Neural crest cell (in vitro differentiated cells): ENCODE results near the gene LRSAM1. TPM values are rescaled to one million over a fixed set of nuclear protein-coding genes. Genes with fewer than 3 reads are reported as not detected.

Experiments used
- DNase-seq: peaks from one replicate; pipeline ENCODE4 v3.0.0; 2021; ENCODE audit warnings: low read depth, mixed read lengths, low spot score
- H3K27ac Mint-ChIP-seq: one replicate; pipeline ENCODE4 v1.8.0; 2021; ENCODE audit warnings: mild to moderate bottlenecking, mixed read lengths; ENCODE audit not compliant: unreplicated experiment
- H3K27me3 Mint-ChIP-seq: 2 replicates; pipeline ENCODE4 v1.8.0; 2021; ENCODE audit warnings: low read depth, mild to moderate bottlenecking, mixed read lengths
- H3K36me3 Mint-ChIP-seq: 2 replicates; pipeline ENCODE4 v1.8.0; 2021; ENCODE audit warnings: low read depth, mild to moderate bottlenecking, mixed read lengths
- H3K4me1 Mint-ChIP-seq: 2 replicates; pipeline ENCODE4 v1.8.0; 2021; ENCODE audit warnings: mixed read lengths
- H3K4me3 Mint-ChIP-seq: one replicate; pipeline ENCODE4 v1.8.0; 2021; ENCODE audit warnings: mild to moderate bottlenecking, mixed read lengths
- H3K9me3 Mint-ChIP-seq: 2 replicates; pipeline ENCODE4 v1.8.0; 2021; ENCODE audit warnings: mixed read lengths
- total RNA-seq: library from RNA; stranded (reverse); gene quantifications from 2 replicates; pipeline ENCODE4 v1.2.1, GENCODE V29; 2021
- TF ChIP-seq, protein P1 (sequence below): fragments of 200-600 bp; sonication (generic); conservative IDR thresholded peaks from 2 replicates; pipeline ENCODE4 v1.5.0; 2021; ENCODE audit warnings: antibody characterized with exemption, mild to moderate bottlenecking

The LRSAM1 gene
- total RNA-seq, 1 donor from 2014 or later = 17.3 TPM

DNA sequence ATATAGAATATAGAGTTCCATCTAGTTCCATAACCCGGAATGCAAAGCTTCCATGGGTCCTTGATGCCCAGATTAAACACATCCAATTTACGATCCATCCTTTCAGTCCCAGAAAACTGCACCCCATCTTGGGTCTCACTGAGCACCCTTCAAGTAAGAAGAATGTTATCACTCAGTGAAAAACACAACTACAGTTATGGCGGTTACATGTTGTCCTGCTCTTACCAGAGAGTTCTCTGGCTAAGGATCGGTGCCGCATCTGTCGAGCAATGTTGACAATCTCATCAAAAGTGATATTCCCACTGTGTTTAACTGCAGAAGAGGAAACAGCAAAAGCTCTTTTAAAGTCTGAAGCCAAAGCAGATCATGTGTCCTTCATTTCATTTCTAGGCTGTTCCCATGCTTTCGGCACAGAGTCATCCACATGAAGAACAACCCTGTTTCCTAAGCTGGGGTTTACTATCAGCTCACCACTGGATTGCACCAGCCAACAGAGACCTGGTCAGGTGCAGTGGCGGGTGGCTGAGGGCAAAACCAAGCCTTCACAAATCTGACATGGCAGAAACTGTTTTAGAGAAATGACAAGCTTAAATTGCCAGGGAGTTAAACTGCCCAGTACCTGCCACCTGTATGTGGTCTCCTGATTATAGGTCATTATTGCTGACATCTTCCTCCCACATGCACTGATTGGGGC lies 3.1 kb upstream of the LRSAM1 start:
- TF ChIP-seq, protein P1, sequence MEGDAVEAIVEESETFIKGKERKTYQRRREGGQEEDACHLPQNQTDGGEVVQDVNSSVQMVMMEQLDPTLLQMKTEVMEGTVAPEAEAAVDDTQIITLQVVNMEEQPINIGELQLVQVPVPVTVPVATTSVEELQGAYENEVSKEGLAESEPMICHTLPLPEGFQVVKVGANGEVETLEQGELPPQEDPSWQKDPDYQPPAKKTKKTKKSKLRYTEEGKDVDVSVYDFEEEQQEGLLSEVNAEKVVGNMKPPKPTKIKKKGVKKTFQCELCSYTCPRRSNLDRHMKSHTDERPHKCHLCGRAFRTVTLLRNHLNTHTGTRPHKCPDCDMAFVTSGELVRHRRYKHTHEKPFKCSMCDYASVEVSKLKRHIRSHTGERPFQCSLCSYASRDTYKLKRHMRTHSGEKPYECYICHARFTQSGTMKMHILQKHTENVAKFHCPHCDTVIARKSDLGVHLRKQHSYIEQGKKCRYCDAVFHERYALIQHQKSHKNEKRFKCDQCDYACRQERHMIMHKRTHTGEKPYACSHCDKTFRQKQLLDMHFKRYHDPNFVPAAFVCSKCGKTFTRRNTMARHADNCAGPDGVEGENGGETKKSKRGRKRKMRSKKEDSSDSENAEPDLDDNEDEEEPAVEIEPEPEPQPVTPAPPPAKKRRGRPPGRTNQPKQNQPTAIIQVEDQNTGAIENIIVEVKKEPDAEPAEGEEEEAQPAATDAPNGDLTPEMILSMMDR = no peak
- Mint-ChIP-seq H3K4me3 (peak overlapping the region; percentile 99), H3K4me1 (peaks cover 46% of the 10 kb centered on the region), H3K9me3 (peaks cover 5% of the 10 kb centered on the region), H3K27ac (no peak overlapping the region), H3K27me3 (peaks cover 2% of the 10 kb centered on the region), H3K36me3 (peaks cover 72% of the 10 kb centered on the region)
- DNase-seq = no peak

DNA sequence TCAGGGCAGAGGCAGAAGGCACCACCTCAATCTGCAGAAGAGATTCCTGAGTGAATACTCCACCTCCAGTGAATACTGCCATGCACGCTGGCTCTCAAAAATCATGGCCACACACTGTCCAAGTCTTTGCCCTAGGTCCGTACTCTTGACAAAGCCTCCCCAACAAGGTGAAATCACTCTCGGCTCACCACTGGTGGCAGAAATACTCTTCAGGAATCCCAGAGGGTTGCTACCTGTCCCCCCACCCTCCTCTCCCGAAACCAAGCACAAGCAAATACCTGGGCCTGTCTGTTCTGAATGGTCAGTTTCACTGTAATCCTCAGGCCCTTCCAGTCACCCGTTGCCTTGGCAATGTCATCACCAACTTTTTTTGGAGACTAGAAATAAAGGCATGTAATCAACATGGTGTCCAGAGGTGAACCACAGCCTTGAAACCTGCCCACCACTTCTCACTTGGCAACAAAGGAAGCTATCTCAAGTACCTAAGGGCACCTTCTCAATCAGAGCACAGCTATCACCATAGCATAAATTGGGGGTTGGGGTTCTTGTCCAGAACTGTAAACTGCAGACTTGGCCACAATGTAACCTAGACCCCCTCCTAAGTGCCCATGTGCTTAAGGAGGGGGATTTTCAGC lies 1.9 kb upstream of the LRSAM1 start:
- Mint-ChIP-seq H3K27ac (peak overlapping the region; percentile 88), H3K9me3 (peaks cover 2% of the 10 kb centered on the region), H3K27me3 (peaks cover 2% of the 10 kb centered on the region), H3K4me1 (peaks cover 46% of the 10 kb centered on the region), H3K4me3 (peak overlapping the region; percentile 99), H3K36me3 (peaks cover 63% of the 10 kb centered on the region)
- TF ChIP-seq, protein P1 = no peak
- no peak for DNase-seq

DNA sequence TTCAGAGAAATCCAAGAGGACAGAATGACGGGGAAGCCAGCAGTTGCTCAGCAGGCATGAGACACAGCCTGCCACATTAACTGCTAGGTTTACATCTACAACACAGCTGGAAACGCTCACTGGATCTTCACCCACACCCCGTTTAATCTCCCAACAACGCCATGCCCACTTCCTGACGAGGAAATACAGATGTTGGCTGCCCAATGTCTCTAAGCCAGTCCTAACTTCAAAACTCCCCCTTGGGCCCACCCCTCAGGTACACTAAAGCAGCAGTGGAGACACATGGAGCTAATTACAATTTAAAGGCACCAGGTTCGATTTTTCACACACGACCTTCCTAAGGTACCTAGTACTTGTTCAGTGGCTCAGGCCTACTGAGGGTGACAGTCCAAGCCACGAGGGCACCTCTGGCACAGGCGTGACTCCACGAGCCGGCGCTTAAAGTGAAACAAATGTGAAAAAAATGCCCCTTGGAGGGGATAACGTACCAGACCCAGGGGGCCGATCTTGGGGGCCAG lies 1.0 kb upstream of the LRSAM1 start:
- no peak for DNase-seq
- H3K27me3 Mint-ChIP-seq = peaks cover 2% of the 10 kb centered on the region
- peaks cover 55% of the 10 kb centered on the region for H3K36me3 Mint-ChIP-seq
- no peaks in the 10 kb centered on the region for H3K9me3 Mint-ChIP-seq
- TF ChIP-seq, protein P1 = no peak
- peaks cover 46% of the 10 kb centered on the region for H3K4me1 Mint-ChIP-seq
- peak overlapping the region; percentile 97 for H3K27ac Mint-ChIP-seq
- H3K4me3 Mint-ChIP-seq = peak overlapping the region; percentile 99

DNA sequence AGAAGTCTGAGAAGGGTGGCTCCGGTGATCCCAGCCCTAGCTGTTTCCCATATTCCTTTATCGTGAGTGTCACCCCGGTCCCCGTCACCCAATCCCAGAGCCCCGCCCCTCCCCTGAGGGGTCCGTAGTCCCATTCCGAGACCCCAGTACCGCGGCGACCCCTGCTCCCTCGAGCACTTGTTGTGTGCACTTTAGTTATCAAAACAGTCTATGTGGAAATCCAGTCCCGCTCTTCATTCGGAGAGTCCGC lies 223 bp downstream of the LRSAM1 start:
- Mint-ChIP-seq H3K36me3 (peaks cover 45% of the 10 kb centered on the region), H3K4me3 (peak overlapping the region; percentile 99), H3K27me3 (peaks cover 2% of the 10 kb centered on the region), H3K27ac (peak overlapping the region; percentile 98), H3K4me1 (peaks cover 46% of the 10 kb centered on the region), H3K9me3 (no peaks in the 10 kb centered on the region)
- TF ChIP-seq, protein P1 = no peak
- no peak for DNase-seq

DNA sequence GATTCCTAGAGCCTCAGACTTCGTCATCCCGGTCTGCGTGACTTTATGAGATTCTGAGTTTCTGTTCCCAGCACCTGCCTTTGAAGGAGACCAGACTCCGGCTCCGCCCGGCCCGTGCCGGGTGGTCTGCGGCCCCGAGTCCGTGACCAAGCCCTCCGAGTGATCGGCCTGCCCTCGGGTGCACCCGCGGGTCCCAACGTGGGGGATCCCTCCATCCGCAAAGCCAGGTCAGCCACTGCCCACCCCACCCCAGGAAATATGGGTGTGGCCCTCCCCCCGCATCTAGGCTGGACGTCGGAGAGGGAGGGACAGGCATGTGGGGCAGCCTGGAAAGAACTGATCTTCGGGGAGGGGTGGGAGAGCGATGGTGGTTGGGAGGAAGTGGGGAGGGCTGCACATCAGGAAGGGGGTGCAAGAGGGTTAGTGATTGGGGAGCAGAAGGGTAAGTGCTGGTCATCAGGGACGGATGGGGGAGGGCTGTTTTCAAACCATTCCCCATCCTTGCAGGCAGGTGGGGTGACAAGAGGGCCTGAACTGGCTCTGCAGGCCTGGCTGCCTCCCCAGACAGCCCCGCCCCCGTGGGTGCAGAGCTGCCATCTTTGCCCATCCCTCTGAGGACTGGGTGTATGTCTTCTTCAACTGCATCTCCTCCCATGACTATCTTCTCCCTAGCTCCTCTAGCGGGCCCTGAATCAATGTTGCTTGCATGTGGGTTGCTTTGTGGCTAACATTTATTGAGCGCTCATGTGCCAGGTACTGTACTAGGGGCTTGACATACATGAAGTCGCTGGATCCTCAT lies 747 bp downstream of the LRSAM1 start:
- Mint-ChIP-seq H3K27ac (peak overlapping the region; percentile 98), H3K9me3 (no peaks in the 10 kb centered on the region), H3K36me3 (peaks cover 40% of the 10 kb centered on the region), H3K27me3 (peaks cover 2% of the 10 kb centered on the region), H3K4me3 (peak overlapping the region; percentile 99), H3K4me1 (peaks cover 46% of the 10 kb centered on the region)
- TF ChIP-seq, protein P1 = no peak
- peak; percentile 32 for DNase-seq
